Brain microvascular endothelial cell (primary cell): Measurements from ENCODE around the gene SGCD.

Experiments used
- DNase-seq: peaks from one replicate; pipeline ENCODE4 v3.0.0-alpha.2; 2020
- H3K27ac ChIP-seq: fragments of 250-450 bp; sonication (Bioruptor Pico); 2 replicates; pipeline ENCODE4 v1.5.1; 2020; ENCODE audit warnings: mild to moderate bottlenecking, moderate library complexity
- H3K27me3 ChIP-seq: fragments of 250-450 bp; sonication (Bioruptor Pico); replicated peaks from 2 replicates; pipeline ENCODE4 v1.5.1; 2020; ENCODE audit warnings: mild to moderate bottlenecking
- H3K36me3 ChIP-seq: fragments of 250-450 bp; sonication (Bioruptor Pico); replicated peaks from 2 replicates; pipeline ENCODE4 v1.5.1; 2020; ENCODE audit warnings: mild to moderate bottlenecking
- H3K4me3 ChIP-seq: 2 replicates; pipeline ENCODE4 v1.5.1; 2011; ENCODE audit warnings: low read depth, mild to moderate bottlenecking, control low read depth, low read length, moderate library complexity
- CTCF ChIP-seq: IDR thresholded peaks from 2 replicates; pipeline ENCODE4 v1.5.1; 2011; ENCODE audit warnings: low read depth, mild to moderate bottlenecking, moderate library complexity, low read length, control low read depth, inconsistent platforms; ENCODE audit errors: missing control alignments
- in situ Hi-C: cut with HindIII; loops from 2 replicates; pipeline ENCODE4 v1.10.0; 2017; ENCODE audit warnings: low sequenced_read_pairs, low pct_ligation_motif_present

SGCD gene

GRCh38 chr5:156351423-156351822, 24.5 kb downstream of the SGCD start:
- no peak for TF ChIP-seq CTCF
- H3K4me3 ChIP-seq: no peak overlapping the region
- no peak overlapping the region for H3K27ac ChIP-seq
- in situ Hi-C loops: no loop called here
- H3K27me3 ChIP-seq: no peaks in the 10 kb centered on the region
- no peak for DNase-seq
- no peaks in the 10 kb centered on the region for H3K36me3 ChIP-seq

GRCh38 chr5:156354571-156354970, 27.6 kb downstream of the SGCD start:
- no peak overlapping the region for H3K27ac ChIP-seq
- no peaks in the 10 kb centered on the region for H3K27me3 ChIP-seq
- no peak for TF ChIP-seq CTCF
- H3K4me3 ChIP-seq: no peak overlapping the region
- in situ Hi-C loops: no loop called here
- DNase-seq: no peak
- H3K36me3 ChIP-seq: no peaks in the 10 kb centered on the region

GRCh38 chr5:156356238-156356637, 29.3 kb downstream of the SGCD start:
- in situ Hi-C loops: no loop called here
- H3K4me3 ChIP-seq: no peak overlapping the region
- no peak overlapping the region for H3K27ac ChIP-seq
- no peaks in the 10 kb centered on the region for H3K36me3 ChIP-seq
- no peak for DNase-seq
- TF ChIP-seq CTCF: no peak
- no peaks in the 10 kb centered on the region for H3K27me3 ChIP-seq

GRCh38 chr5:156359476-156359875, 32.5 kb downstream of the SGCD start:
- Histone ChIP-seq H3K4me3 (no peak overlapping the region), H3K36me3 (no peaks in the 10 kb centered on the region), H3K27me3 (no peaks in the 10 kb centered on the region), H3K27ac (no peak overlapping the region)
- DNase-seq: no peak
- in situ Hi-C loops: no loop called here
- TF ChIP-seq CTCF: no peak

GRCh38 chr5:156361436-156362109, 34.6 kb downstream of the SGCD start:
- TF ChIP-seq CTCF: no peak
- no peak overlapping the region for H3K4me3 ChIP-seq
- H3K27me3 ChIP-seq: no peaks in the 10 kb centered on the region
- H3K27ac ChIP-seq: no peak overlapping the region
- H3K36me3 ChIP-seq: no peaks in the 10 kb centered on the region
- DNase-seq: no peak
- in situ Hi-C loops: no loop called here

GRCh38 chr5:156363861-156364260, 36.9 kb downstream of the SGCD start:
- no peak for TF ChIP-seq CTCF
- no peak overlapping the region for H3K27ac ChIP-seq
- DNase-seq: no peak
- H3K27me3 ChIP-seq: no peaks in the 10 kb centered on the region
- no peaks in the 10 kb centered on the region for H3K36me3 ChIP-seq
- no peak overlapping the region for H3K4me3 ChIP-seq
- in situ Hi-C loops: no loop called here
